HepG2 (cell line): ENCODE data around the gene RAC3. TPM values are rescaled to one million over a fixed set of nuclear protein-coding genes. Genes with fewer than 3 reads are reported as not detected.

Source experiments
- ATF6 ChIP-seq: sonication (generic); formaldehyde crosslinking; conservative IDR thresholded peaks from 2 replicates; pipeline ENCODE4 v1.4.0; 2020; ENCODE audit warnings: missing genetic modification reagents
- ATF7 ChIP-seq, 2 experiments: fragments of 450-650 bp in 1 of 2; sonication (generic) in 1 of 2; formaldehyde crosslinking in 1 of 2; IDR thresholded peaks; 2 replicates each; pipeline versions ENCODE4 v1.4.0 to v1.6.1; 2016 to 2020; ENCODE audit warnings: antibody characterized with exemption in 1 of 2, mild to moderate bottlenecking in 1 of 2, missing genetic modification reagents in 1 of 2
- ATF7-NPFF ChIP-seq: sonication (generic); formaldehyde crosslinking; IDR thresholded peaks from 2 replicates; pipeline ENCODE4 v1.8.1; 2023; ENCODE audit warnings: mild to moderate bottlenecking, low read depth, missing genetic modification reagents, moderate library complexity
- BCL6 ChIP-seq: IDR thresholded peaks from 2 replicates; pipeline ENCODE4 v1.6.1; 2016; ENCODE audit warnings: missing genetic modification reagents, missing compliant biosample characterization
- BORCS8-MEF2B ChIP-seq: sonication (generic); formaldehyde crosslinking; IDR thresholded peaks from 2 replicates; pipeline ENCODE4 v1.8.0; 2022; ENCODE audit warnings: mild to moderate bottlenecking, missing genetic modification reagents
- CBX2 ChIP-seq, 2 experiments: fragments of 200-600 bp in 1 of 2; sonication (generic); formaldehyde crosslinking in 1 of 2; IDR thresholded peaks; 2 replicates each; pipeline versions ENCODE4 v1.7.0 to v1.8.1; 2018 to 2022; ENCODE audit warnings: low read depth in 2 of 2, low read length in 1 of 2, mild to moderate bottlenecking in 1 of 2, missing genetic modification reagents in 1 of 2
- CHD2 ChIP-seq: IDR thresholded peaks from 2 replicates; pipeline ENCODE4 v1.6.1; 2011; ENCODE audit warnings: low read depth, low read length, improper control_type of control experiment
- FIP1L1 ChIP-seq: fragments of 200-400 bp; formaldehyde crosslinking; IDR thresholded peaks from 2 replicates; pipeline ENCODE4 v1.6.1; 2018; ENCODE audit warnings: low read depth, mild to moderate bottlenecking, low read length, moderate library complexity, borderline replicate concordance; ENCODE audit not compliant: insufficient read depth
- KAT7 ChIP-seq: IDR thresholded peaks from 2 replicates; pipeline ENCODE4 v1.6.1; 2018; ENCODE audit warnings: borderline replicate concordance, missing compliant biosample characterization
- KAT8 ChIP-seq: IDR thresholded peaks from 2 replicates; pipeline ENCODE4 v1.6.1; 2016; ENCODE audit warnings: missing genetic modification reagents, missing compliant biosample characterization
- KDM3A ChIP-seq: IDR thresholded peaks from 2 replicates; pipeline ENCODE4 v1.6.1; 2018; ENCODE audit warnings: low read depth, missing compliant biosample characterization
- REXO4 ChIP-seq: sonication (generic); formaldehyde crosslinking; IDR thresholded peaks from 2 replicates; pipeline ENCODE4 v1.8.0; 2022; ENCODE audit warnings: missing genetic modification reagents, mild to moderate bottlenecking, borderline replicate concordance
- RXRA ChIP-seq: sonication (generic); formaldehyde crosslinking; IDR thresholded peaks from 2 replicates; pipeline ENCODE4 v1.5.1; 2020; ENCODE audit warnings: missing genetic modification reagents
- SMAD1 ChIP-seq: sonication (generic); formaldehyde crosslinking; IDR thresholded peaks from 2 replicates; pipeline ENCODE4 v1.4.0; 2020; ENCODE audit warnings: missing genetic modification reagents, low read depth, mild to moderate bottlenecking, borderline replicate concordance
- YY1 ChIP-seq: IDR thresholded peaks from 2 replicates; pipeline ENCODE4 v1.6.1; 2011; ENCODE audit warnings: low read length, low read depth, moderate library complexity, mild to moderate bottlenecking; ENCODE audit not compliant: insufficient read depth, insufficient replicate concordance
- ZNF281 ChIP-seq: sonication (generic); formaldehyde crosslinking; IDR thresholded peaks from 2 replicates; pipeline ENCODE4 v1.4.0; 2020; ENCODE audit warnings: missing genetic modification reagents, borderline replicate concordance
- ZNF598 ChIP-seq: sonication (generic); formaldehyde crosslinking; IDR thresholded peaks from 2 replicates; pipeline ENCODE4 v1.5.1; 2020; ENCODE audit warnings: mild to moderate bottlenecking, missing genetic modification reagents, borderline replicate concordance
- ZNF687 ChIP-seq: sonication (generic); formaldehyde crosslinking; IDR thresholded peaks from 2 replicates; pipeline ENCODE4 v1.5.1; 2020; ENCODE audit warnings: mild to moderate bottlenecking, missing genetic modification reagents, moderate library complexity
- polyA plus RNA-seq, 8 experiments: library from polyadenylated mRNA; depleted of rRNA in 3 of 8; stranded (reverse) in 7 of 8; unstranded in 1 of 8; fragments of >200 nt; fragmentation: Illumina TruSeq in 4 of 8; extraction: Trizol in 4 of 8; gene quantifications; 2 replicates each; pipeline versions ENCODE4 v1.2.1 to v1.2.3, GENCODE V29; 2011 to 2016; ENCODE audit warnings: low read depth in 4 of 8, missing spikeins in 1 of 8, mixed read lengths in 1 of 8; ENCODE audit not compliant: insufficient read depth in 1 of 8
- total RNA-seq, 5 experiments: library from RNA; depleted of rRNA; stranded (reverse); fragments of >200 nt; fragmentation: Illumina TruSeq; extraction: Trizol; gene quantifications; 2 replicates each; pipeline ENCODE4 v1.2.3, GENCODE V29; 2016; ENCODE audit warnings: low read depth in 1 of 5

The RAC3 gene
- total and polyA plus RNA-seq, 2 of the 13 experiments (the other 11 are each of a cell fraction or from before 2014, with no cell fraction given) = 10.5 to 21.3 TPM

GRCh38 chr17:81999976-82000802 is 31.3 kb upstream of the RAC3 start (continued):
- TF ChIP-seq ZNF281 (CRISPR knock-in tag) (peak; percentile 98), ZNF687 (CRISPR knock-in tag) (peak; percentile 78), ATF7 (IDR thresholded peaks at IDR 0.05) (no peak), ATF7 (CRISPR knock-in tag; IDR thresholded peaks at IDR 0.05) (no peak), KAT8 (CRISPR knock-in tag) (peak; percentile 22; the same call in 1 of the 2 replicates), ZNF598 (peak; percentile 62; the same call in 1 of the 2 replicates), BCL6 (CRISPR knock-in tag) (0 out of 2 replicates have a peak, but pooled peaks have one; percentile 5), ATF6 (CRISPR knock-in tag) (no peak), KAT7 (peak; percentile 20), RXRA (no peak), CHD2 (peak; percentile 4; the same call in 1 of the 2 replicates), KDM3A (CRISPR knock-in tag) (peak; percentile 44; the same call in 1 of the 2 replicates), SMAD1 (CRISPR knock-in tag) (no peak; the same call in none of the 2 replicates), FIP1L1 (peak; percentile 87; the same call in 1 of the 2 replicates), BORCS8-MEF2B (no peak), YY1 (peak; percentile 64), REXO4 (CRISPR knock-in tag) (no peak), CBX2 (IDR thresholded peaks at IDR 0.05; ENCODE audit: low read depth, low read length) (no peak), CBX2 (CRISPR knock-in tag; IDR thresholded peaks at IDR 0.05; ENCODE audit: low read depth) (0 out of 2 replicates have a peak, but pooled peaks have one; percentile 12), ATF7-NPFF (CRISPR knock-in tag) (peak; percentile 87)
